Fibroblast of skin of scalp (primary cell): ENCODE results near the gene ZNF792.
"Not testable (repeated sequence)": the region's sequence is repeated elsewhere in the genome, so short reads cannot be mapped to it uniquely, and the experiment has no call there.

Experiments used
- DNase-seq: peaks from one replicate; pipeline ENCODE4 v3.0.0-alpha.2; 2013

Gene ZNF792

DNA sequence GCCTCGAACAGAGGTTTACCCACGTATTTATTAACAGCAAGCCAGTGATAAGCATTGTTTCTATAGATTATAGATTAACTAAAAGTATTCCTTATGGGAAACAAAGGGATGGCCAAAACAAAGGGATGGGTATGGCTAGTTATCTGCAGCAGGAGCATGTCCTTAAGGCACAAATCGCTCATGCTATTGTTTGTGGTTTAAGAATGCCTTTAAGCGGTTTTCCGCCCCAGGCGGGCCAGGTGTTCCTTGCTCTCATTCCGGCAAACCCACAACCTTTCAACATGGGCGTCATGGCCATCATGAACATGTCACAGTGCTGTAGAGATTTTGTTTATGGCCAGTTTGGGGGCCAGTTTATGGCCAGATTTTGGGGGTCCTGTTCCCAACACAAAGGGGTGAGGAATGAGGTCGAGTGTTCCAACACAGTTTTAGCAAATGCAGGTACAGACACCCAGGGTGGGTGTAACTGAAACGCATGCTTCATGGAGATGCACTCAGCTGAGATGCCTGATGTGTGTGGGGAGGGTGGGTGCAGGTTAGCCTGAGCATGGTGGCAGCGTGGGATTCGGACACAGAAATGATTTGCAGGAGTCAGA, 6.3 kb upstream of the ZNF792 start:
- DNase-seq, result not testable (repeated sequence)

DNA sequence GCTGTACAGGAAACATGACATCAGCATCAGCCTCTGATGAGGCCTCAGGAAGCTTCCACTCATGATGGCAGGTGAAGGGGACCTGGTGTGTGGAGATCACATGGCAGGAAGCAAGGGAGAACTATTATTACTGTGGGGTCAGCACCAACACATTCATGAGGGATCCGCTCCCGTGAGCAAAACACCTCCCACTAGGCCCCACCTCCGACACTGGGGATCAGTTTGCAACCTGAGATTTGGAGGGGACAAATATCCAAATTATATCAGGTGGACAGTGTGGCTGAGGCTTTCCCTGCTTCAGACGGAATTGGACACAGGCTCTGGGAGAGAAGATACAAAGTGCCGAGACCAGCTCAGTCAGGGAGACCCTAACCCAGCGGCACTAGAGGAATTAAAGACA, 5.7 kb upstream of the ZNF792 start:
- no peak for DNase-seq

DNA sequence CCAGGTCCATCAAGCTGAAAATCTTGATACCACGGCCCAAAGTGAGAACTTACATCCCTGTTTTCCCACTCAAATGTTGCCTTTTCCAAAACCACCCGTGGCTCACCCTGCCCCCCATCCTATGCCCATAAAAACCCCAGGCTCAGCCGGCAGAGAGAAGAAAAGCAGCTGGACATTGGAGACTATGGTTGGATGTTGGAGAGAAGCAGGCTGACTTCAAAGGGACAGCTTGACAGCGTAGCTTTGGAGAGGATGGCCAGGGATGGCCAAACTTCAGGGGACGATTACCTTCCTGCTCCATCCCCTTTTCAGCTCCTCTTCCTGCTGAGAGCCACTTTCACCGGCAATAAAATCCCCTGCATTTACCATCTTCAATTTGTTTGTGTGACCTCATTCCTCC, 3.5 kb upstream of the ZNF792 start:
- no peak for DNase-seq

DNA sequence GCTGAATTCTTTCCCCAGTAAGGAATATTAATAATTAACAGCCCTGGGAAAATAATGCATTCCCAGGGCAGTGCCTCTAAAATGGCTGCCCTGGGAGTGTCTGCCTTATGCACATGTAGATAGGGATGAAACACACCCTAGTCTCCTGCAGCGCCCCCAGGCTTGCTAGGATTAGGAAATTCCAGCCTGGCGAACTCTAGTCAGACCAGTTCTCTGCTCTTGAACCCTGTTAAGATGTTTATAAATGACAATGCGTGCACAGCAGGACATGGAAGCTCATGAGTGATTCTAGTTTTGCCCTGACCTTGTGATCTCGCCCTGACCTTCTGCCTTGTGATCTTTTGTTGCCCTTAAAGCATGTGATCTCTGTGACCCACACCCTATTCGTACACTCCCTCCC, 1.5 kb upstream of the ZNF792 start:
- not testable (repeated sequence) for DNase-seq

DNA sequence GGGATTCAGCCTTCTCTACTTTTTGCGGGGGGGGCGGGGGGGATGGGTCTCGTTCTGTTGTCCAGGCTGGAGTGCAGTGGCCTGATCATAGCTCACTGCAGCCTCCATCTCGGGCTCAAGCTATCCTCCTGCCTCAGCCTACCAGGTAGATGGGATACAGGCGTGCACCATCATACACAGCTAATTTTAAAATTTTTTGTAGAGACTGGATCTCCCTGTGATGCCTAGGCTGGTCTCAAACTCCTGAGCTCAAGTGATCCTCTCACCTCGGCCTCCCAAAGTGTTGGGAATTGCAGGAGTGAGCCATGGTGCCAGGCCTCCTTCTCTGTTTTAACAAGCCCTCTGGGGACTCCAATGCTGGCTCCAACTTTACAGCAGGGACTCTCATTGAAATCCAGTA, 569 bp upstream of the ZNF792 start:
- DNase-seq, result no peak

DNA sequence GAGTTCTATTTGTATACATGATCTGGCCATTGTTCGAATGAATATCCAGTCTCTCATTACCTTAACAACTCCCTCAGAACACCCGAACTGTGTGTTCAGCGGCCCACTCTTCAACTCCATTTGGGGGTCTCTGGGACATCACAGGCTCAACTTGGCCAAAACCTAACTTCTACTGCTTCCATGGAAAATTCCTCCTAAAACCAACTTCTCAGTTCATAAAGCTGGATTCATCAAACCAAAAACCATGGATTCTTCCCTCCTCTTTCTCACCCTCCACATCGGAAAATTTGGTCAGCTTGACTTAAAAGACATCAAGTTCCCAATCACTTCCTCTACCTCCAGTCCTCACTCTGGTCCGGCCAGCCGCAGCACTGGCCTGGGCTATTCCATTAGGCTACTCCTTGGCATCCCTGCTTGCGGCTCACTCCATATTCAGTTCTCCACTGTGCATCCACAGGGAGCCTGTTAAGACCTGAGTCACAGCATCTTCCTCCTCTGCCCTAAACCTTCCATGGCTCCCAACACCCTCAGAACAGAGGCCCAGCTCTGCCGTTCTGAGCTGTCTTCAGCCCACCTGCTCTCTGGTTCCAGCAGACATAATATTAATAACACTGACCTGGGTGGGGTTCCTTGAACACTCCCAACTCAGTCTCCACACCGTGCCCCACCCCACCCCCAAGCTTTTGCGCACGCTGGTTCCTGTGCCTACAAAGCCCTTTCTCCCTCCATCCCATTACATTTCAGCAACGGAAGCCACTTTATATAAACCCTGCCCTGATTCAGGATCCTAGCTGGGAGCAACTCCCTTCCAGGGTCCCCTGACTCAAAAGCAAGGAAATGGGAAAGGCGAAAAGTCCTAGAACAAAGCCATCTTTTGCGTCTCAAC, 1.1 kb downstream of the ZNF792 start:
- no peak for DNase-seq

DNA sequence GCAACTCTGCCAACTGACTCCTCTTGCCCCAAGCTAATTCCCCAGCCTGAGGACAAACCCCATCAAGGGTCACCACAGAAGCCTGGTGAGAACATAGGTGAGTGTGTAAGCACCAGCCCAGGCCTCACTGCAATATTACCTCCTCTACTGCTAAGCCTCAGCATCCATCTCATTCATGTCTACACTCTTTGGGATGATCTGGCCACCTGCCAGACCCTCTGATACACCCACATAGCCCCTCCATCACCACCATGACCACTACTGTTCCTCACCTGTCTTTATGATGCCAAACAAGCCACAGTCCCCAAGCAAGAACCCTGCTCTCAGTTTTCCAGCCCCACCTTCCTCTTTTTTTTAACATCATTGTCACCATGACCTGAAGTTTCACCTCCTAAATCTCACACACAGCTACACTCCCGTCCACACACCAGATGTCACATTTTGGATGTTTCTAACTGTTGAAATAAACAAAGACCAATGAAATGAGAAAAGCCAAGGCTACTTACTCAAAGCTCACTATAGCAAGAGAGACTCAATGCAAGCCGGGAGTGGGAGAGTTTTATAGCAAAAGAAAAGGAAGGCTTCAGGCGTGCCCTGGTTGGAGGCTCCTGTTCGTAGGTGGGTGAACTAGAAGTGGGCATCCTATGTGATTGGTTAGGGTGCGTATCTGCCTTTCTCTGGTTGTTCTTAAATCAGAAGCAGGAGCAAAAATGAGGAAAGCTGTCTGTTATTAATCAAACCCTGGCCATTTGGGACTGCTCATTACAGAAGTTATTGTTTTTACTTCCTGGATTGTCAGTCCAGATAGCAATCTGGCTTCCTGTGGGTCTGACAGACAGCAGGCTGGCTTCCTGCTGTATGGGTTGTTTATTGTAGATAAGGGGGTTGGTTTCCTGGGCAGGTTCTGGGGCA, 2.0 kb downstream of the ZNF792 start:
- no peak for DNase-seq

DNA sequence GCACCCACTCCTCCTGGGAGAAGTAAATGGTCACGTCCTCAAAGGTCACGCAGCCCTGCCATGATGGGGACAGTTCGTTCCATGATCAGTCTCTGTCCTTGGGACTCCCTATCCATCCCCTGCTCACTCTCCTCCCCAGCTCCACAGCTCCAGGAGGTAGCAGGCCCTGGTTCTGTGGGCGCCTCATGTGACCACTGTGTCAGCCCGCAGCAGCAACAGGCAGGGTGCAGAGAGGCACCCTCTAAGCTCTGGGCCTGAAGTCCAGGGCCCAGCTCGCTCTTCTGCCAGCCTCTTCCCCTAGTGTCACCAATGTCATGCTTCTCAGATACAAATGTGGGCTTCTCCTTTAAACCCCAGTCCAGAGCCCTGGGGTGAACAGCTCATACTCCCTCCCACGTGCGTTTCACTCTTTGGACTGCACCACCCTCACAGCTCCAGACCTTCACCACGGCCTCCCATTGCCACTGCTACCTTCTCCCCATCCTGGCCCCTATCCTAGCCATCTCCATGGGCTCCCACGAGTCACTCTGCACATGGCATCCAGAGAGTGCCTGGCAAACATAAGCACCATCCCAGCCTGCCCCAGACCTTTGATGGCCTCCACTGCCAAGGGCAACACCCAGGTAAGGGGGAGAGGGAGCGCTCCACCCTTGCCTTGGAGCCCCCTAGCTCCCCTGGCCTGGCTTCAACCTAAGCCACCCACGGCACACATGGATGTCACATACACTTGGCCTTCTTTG, 2.9 kb downstream of the ZNF792 start:
- no peak for DNase-seq

DNA sequence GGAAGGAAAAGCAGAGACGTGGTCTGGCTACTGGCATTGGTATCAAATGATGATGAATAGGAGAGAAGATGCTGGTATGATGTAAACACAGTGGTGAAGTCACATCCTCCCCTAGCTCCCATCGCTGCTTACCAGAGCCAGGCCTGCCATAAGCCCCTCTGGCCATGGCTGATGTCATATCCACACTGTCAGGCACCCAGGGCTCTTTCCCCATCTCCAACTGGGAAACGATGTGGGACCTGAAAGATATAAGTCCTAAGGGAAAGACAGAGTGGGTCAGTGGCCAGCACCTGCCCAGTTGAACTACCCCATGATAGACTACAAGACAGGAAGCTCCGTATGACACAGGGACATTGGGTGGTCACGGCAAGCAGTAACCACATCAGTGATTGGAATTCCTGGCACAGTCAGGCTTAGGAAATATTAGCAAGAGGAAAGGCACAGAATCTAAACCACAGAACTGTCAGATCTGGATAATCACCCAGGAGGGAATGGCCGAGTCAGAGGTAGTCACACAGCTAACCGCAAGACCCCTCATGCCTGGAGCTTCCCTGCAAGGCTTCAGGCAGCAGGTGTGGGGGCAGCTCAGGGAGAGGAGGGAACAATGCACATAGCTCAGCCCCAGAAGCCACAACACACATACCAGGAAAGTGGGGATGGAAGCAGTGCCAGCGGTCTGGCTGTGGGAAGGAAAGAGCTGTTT, 3.8 kb downstream of the ZNF792 start:
- peak; percentile 31 for DNase-seq

DNA sequence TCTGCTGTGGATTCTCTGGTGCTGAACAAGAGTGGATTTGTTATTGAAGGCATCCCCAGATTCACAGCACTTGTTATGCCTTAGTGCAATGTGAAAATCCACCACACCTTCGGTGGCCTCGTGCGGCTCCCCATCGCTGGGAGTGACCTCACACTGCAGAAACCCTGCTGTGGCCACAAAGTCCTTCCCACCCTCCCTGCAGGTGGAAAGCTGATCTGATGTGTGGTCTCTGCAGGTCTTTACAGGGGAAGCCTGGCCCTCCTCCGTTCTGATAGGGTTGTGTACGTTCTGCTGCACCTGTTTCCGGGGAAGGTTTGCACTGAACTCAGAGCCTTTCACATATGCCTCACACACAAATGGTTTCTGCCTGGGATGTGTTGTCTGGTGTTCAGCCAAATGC, 5.0 kb downstream of the ZNF792 start:
- DNase-seq, result no peak

DNA sequence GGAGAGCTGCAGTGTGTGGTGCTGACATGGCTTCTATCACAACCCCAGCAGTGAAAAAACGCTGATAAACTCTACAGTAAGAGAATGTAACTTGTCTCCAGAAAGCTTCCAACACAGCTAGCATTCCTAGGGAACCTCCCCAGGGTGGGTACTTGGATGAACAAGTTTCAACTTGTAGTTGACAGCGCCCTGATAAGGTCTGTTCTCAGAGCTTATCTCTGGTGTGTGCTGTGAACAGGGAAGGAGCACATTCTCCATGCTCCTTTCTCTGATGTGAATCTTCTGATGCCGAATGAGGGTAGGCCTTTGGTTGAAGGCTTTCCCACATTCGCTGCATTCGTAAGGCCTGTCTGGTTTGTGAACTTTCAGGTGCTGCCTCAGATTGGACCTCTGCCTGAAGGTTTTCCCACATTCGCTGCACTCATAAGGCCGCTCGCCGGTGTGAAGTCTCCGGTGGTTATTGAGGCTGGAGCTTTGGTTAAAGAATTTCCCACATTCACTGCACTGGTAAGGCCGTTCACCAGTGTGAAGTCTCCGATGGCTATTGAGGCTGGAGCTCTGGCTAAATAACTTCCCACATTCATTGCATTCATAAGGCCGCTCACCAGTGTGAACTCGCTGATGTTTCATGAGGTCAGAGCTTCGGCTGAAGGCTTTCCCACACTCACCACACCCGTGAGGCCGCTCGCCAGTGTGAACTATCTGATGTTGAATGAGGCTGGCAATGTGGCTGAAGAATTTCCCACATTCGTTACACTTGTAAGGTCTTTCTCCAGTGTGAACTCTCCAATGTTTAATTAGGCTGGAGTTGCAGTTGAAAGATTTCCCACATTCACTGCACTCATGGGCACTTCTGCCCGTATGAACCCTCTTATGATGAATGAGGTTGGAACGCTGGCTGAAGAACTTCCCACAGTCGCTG, 5.9 kb downstream of the ZNF792 start:
- DNase-seq, result no peak

DNA sequence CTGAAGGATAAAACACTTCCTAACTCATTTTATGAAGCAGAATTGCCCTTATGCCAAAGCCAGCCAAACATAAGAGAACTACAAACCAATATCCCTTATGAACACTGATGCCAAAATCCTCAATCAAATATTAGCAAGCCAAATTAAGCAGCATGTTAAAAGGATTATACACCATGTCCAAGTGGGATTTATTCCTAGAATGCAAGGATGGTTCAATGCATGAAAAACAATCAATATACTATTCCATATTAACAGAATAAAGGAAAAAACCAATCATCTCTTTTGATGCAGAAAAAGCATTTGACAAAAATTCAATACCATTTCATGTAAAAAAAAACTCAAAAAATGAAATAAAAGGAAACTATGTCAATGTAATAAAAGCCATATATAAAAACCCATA, 10.9 kb downstream of the ZNF792 start:
- DNase-seq, result no peak

DNA sequence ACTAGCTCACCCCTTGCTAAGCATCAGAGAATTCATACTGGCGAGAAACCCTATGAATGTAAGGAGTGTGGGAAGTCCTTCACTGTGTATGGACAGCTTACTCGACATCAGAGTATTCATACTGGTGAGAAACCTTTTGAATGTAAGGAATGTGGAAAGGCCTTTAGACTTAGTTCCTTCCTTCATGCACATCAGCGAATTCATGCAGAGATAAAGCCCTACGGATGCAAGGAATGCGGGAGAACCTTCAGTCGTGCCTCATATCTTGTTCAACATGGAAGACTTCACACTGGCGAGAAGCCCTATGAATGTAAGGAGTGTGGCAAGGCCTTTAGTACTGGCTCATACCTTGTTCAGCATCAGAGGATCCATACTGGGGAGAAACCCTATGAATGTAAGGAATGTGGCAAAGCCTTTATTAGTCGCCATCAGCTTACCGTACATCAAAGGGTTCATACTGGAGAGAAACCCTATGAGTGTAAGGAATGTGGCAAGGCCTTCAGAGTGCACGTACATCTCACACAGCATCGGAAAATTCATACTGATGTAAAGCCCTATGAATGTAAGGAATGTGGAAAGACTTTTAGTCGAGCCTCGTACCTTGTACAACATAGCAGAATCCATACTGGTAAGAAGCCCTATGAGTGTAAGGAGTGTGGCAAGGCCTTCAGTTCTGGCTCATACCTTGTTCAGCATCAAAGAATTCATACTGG, 20.0 kb downstream of the ZNF792 start:
- DNase-seq, result no peak

DNA sequence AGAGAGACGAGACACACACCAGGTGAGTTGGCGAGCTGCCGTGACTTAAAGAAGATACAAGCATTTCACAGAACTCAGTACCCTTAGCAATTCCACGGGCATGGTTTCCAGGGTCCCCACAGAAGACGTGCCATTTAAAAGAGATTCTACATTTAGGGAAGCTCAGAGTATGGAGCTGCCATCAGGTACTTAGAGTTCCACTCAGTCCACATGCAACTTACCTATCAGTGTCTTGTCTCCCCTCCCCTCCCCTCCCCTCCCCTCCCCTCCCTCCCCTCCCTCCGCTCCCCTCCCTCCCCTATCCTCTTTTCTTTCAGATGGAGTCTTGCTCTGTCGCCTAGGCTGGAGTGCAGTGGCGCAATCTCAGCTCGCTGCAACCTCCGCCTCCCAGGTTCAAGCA, 25.1 kb downstream of the ZNF792 start:
- no peak for DNase-seq

DNA sequence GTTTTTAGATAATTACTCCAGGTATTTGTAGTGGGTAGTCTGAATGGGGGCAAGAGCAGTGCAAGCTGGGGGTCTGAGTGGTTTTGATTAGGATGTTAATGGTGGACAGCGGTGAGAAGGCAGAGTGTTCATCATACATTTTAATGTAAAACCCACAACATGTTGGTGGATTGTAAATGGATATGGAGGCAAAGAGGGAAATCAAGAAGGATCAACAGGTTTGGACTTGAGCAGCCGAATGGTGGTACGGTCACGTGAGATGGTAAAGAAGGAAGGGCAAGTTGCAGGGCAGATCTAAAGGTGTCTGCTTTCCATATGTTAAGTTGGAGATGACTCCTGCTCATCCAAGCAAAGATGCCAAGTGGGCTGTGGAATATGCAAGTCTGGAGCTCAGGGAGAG, 27.8 kb downstream of the ZNF792 start:
- DNase-seq, result no peak

DNA sequence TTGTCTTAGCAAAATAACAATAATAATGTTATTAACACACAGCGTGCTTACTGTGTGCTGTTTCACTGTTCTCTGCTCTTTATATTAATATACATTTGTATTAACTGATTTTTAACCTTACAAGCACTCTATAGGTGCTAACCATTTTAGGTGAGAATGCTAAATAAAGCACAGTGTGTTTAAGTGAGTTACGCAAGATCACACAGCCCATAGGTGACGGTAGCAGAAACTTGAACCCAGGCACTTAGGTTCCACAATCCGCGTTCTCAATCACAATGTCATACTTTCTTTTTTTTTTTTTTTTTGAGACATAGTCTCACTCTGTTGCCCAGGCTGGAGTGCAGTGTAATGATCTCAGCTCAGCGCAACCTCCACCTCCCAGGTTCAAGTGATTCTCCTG, 31.5 kb downstream of the ZNF792 start:
- no peak for DNase-seq

DNA sequence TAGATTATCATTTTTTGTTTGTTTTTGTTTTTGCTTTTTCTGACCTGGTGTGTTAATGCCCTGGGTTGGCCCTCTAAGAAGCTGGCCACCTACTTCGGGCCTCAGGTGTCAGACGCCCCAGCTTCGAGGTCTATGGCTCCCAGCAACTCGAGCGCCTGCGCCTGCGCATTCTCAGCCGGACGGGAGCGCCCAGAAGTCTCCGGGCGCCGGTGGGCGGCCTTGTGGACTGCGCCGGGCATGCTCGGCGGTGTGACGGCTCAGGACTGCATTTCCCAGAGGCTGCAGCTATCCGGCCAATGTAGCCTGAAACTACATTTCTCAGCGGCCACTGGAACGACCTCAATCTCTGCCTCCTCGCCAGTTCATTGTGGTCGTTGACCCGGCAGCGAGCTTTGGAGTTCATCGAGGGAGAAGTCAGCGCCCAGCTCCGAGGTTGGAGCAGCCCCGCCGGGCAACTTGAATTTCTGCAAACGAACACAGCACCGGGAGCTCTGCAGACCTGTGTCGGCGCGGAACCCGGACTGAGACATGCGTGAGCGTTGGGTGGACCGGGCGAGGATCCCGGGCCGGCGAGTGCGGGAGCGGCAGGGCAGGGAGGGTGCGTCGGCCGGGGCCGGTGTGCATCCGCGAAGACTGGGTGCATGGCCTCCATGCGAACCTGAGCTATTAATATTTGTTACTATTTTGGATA, 37.2 kb downstream of the ZNF792 start, which contains the start of gene ZNF30:
TSS of gene ZNF30 (plus strand) at position 219 of the 691 bp plus-strand sequence. CDS start 3,045 bp downstream, outside the sequence.
- DNase-seq, result peak; percentile 90

DNA sequence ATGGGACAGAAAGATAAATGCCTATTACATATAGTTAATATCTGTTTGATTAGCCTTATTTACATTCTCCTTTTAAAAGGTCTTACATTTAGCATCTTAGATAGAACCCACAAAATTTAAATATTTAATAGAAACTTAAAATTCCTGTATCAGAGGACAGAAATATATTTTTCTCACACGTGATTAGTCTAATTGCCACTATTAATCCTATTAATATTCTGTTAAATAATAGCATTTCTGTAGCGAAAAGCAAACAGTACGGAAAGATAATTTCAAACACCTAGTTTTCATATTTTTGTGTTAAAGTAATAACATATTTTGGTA, 37.7 kb downstream of the ZNF792 start:
- DNase-seq, result no peak

DNA sequence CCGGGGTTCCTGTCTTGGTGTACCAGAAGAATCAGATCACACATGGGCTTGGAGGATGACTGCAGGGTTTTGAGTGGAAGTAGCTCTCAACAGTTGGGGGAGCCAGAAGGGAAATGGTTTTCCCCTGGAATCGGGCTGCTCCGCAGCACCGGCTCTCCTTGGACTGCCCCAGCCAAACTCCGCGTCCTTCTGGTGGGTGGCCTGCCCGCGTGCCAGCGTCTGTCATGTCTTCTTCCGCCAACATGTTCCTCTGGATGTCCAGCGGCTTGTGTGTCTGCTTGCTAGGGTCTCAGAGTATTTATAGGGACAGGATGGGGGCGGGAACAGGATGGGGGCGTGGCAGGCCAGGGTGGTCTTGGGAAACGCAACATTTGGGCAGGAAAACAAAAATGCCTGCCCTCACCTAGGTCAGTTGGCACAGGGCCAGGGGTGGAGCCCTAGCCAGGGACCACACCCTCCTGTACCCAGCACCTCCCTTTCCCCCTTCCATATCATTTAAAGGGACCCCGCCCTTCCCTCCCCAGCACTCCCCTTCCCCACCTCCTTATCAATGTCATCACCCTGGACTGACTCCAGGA, 38.7 kb downstream of the ZNF792 start:
- no peak for DNase-seq
